Measurements from ENCODE around the gene ABCC9.

- TF ChIP-seq EZH2 (IDR thresholded peaks at IDR 0.05; ENCODE audit: borderline replicate concordance, low read depth, low read length, severe bottlenecking), result no peak
- no peak for TF ChIP-seq MYC (IDR thresholded peaks at IDR 0.05; ENCODE audit: low read depth, low read length)
- no peak for TF ChIP-seq CTCF (IDR thresholded peaks at IDR 0.05; ENCODE audit: extremely low read depth in 1 of 2, insufficient read depth in 1 of 2, low read depth in 1 of 2, low read length in 2 of 2)
- TF ChIP-seq POLR2A (IDR thresholded peaks at IDR 0.05; ENCODE audit: low read depth, low read length), result no peak
- no peak for TF ChIP-seq MAX (IDR thresholded peaks at IDR 0.05; ENCODE audit: insufficient read depth, insufficient read length)
- TF ChIP-seq GATA2 (IDR thresholded peaks at IDR 0.05; ENCODE audit: insufficient read depth, insufficient read length, low read depth, low read length), result no peak
These were observed 90.8 kb downstream of the ABCC9 start for GRCh38 chr12:21850419-21850818.
